Naive B cell (primary cell): ENCODE data around the gene MEN1. TPM values are rescaled to one million over a fixed set of nuclear protein-coding genes. Genes with fewer than 3 reads are reported as not detected.
A peak's percentile ranks its signal among the peaks of the same experiment; 100 is the strongest.
"Not testable (repeated sequence)": the region's sequence is repeated elsewhere in the genome, so short reads cannot be mapped to it uniquely, and the experiment has no call there.

Source experiments
- ATAC-seq, 2 donors: fragments of 150-1000 bp; cut with Tn5 transposase; 2 replicates each; pipeline ENCODE4 v1.10.0; 2021; ENCODE audit warnings: low read depth in 2 of 2, mild to moderate bottlenecking in 2 of 2, moderate library complexity in 2 of 2
- DNase-seq: peaks from one replicate; pipeline ENCODE4 v3.0.0; 2022
- H3K27ac Mint-ChIP-seq, 6 donors: one replicate each; pipeline ENCODE4 v1.8.0; 2020 to 2022; ENCODE audit warnings: mild to moderate bottlenecking in 6 of 6, mixed read lengths in 6 of 6, moderate library complexity in 5 of 6, inconsistent platforms in 2 of 6
- H3K27me3 Mint-ChIP-seq, 3 donors: one replicate each; pipeline ENCODE4 v1.8.0; 2021 to 2022; ENCODE audit warnings: mixed read lengths in 3 of 3, mild to moderate bottlenecking in 1 of 3
- H3K36me3 Mint-ChIP-seq, 2 donors: one replicate each; pipeline ENCODE4 v1.8.0; 2020 to 2022; ENCODE audit warnings: mixed read lengths in 2 of 2, inconsistent platforms in 1 of 2, mild to moderate bottlenecking in 1 of 2
- H3K4me1 Mint-ChIP-seq, 3 donors: one replicate each; pipeline ENCODE4 v1.8.0; 2020 to 2022; ENCODE audit warnings: mixed read lengths in 3 of 3, inconsistent platforms in 1 of 3, mild to moderate bottlenecking in 1 of 3, moderate library complexity in 1 of 3
- H3K4me3 Mint-ChIP-seq, 8 donors: one replicate each; pipeline ENCODE4 v1.8.0; 2020 to 2022; ENCODE audit warnings: mild to moderate bottlenecking in 8 of 8, mixed read lengths in 8 of 8, moderate library complexity in 8 of 8, inconsistent platforms in 2 of 8
- H3K9me3 Mint-ChIP-seq, 7 donors: one replicate each; pipeline ENCODE4 v1.8.0; 2020 to 2022; ENCODE audit warnings: mixed read lengths in 7 of 7, mild to moderate bottlenecking in 5 of 7, inconsistent platforms in 2 of 7, moderate library complexity in 1 of 7
- polyA plus RNA-seq, 6 donors: library from polyadenylated mRNA; unstranded; fragments of 300-500 nt; fragmentation: Illumina TruSeq; gene quantifications; one replicate each; pipeline ENCODE4 v1.2.3, GENCODE V29; 2021; ENCODE audit warnings: low read depth in 6 of 6

Gene MEN1
- polyA plus RNA-seq, 6 donors from 2014 or later, result 12.3 to 49.5 (median 27.4) TPM

GRCh38 chr11:64851831-64852351 is 41.5 kb upstream of the MEN1 start:
- Mint-ChIP-seq H3K36me3 (peaks cover 0 to 8% of the 10 kb centered on the region in 2 donors), H3K4me1 (peaks cover 67 to 96% (median 94%) of the 10 kb centered on the region in 3 donors), H3K4me3 (peak overlapping the region; percentile 66 to 93 (median 83)), H3K27me3 (no peaks in the 10 kb centered on the region), H3K27ac (peak overlapping the region; percentile 98 to 100 (median 99)), H3K9me3 (no peaks in the 10 kb centered on the region)
- ATAC-seq, result peak; percentile 54 to 55
- DNase-seq, result peak; percentile 85

- ATAC-seq (peak; percentile 71 to 72), DNase-seq (peak; percentile 93)
- Mint-ChIP-seq H3K27ac (peak overlapping the region; percentile 98 to 100 (median 99)), H3K27me3 (no peaks in the 10 kb centered on the region), H3K9me3 (no peaks in the 10 kb centered on the region), H3K4me1 (peaks cover 63 to 89% (median 89%) of the 10 kb centered on the region in 3 donors), H3K36me3 (peaks cover 0 to 8% of the 10 kb centered on the region in 2 donors), H3K4me3 (peak overlapping the region; percentile 66 to 93 (median 83))
These were observed 40.7 kb upstream of the MEN1 start for GRCh38 chr11:64850979-64851567.

GRCh38 chr11:64849598-64850356 is 39.4 kb upstream of the MEN1 start:
- Mint-ChIP-seq H3K27ac (peak overlapping the region; percentile 77 to 100 (median 97)), H3K4me3 (peak overlapping the region; percentile 21 to 93 (median 55)), H3K27me3 (no peaks in the 10 kb centered on the region), H3K4me1 (peaks cover 55 to 83% (median 82%) of the 10 kb centered on the region in 3 donors), H3K36me3 (peaks cover 0 to 8% of the 10 kb centered on the region in 2 donors), H3K9me3 (no peaks in the 10 kb centered on the region)
- DNase-seq, result no peak
- no peak for ATAC-seq

DNA sequence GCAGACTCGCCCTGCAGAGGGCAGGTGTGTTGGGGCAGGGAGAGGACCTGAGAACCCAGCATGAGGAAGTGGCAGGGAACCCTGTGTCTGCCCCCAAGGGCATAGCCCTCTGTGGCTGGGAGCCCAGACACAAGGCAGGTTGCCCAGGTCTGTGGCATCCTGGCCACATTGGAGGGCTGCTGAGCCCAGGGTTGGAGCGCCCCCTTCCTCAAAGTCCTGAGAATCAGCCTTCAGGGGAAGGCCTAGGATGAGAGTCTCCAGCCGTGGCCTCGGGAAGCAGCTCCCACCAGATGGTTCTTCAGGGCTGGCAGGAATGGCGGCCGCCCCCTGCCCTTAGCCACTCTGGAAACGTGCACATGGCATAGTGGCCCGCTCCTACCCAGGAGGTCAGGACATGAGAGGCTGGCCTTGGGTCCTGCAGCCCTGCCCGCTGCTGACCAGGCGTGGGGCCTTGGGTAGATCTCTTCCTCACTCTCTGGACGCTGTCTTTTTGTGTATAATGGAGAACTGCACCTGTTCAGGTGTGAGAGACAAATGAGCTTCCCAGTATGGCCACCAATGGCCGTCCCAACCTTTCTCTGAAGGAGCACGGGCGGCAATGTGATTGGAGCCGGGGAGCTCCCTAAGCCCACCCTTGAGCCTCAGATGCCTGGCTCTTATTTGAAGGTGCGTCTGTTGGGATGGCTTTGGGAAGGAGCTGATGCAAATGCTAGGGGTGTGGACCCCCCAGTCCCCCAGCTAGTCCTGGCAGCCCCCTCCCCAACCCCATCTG is 38.7 kb upstream of the MEN1 start:
- DNase-seq (peak; percentile 79), ATAC-seq (peak; percentile 15 to 20)
- peak overlapping the region; percentile 21 to 82 (median 73) for H3K4me3 Mint-ChIP-seq
- peaks cover 0 to 8% of the 10 kb centered on the region in 2 donors for H3K36me3 Mint-ChIP-seq
- H3K27me3 Mint-ChIP-seq, result no peaks in the 10 kb centered on the region
- no peaks in the 10 kb centered on the region for H3K9me3 Mint-ChIP-seq
- peaks cover 53 to 78% (median 77%) of the 10 kb centered on the region in 3 donors for H3K4me1 Mint-ChIP-seq
- H3K27ac Mint-ChIP-seq, result peak overlapping the region; percentile 90 to 99 (median 94)

DNA sequence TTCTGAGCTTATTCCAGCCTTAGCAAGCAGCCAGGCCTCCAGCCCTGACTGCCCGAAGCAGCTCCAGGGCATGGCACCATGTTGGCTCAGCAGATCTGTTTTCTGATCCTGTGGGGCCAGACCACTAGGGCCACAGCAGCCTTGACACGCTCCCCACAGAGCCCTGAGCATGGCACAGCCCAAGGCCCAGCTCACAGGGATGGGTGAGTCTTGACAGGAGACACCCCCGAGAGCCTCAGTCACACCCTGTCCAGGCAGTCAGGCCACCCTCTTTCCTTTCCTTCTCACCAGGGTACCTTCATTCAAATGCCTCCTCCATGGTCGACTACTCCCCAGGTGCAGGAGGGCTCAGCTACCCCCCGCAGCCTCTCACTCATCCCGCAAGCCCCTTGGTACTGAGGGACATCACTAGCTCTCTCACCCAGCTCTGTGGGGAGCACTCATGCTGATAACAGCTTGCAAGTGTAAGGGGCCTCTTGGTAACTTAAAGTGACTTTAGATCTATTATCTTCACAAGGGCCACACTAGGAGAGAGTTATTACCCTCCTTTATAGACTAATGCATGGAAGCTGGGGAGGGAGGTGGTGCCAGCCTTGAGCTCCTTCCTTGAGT is 38.0 kb upstream of the MEN1 start:
- no peaks in the 10 kb centered on the region for H3K27me3 Mint-ChIP-seq
- H3K27ac Mint-ChIP-seq, result peak overlapping the region; percentile 91 to 99 (median 96)
- no peak for DNase-seq
- peaks cover 0 to 5% of the 10 kb centered on the region in 2 donors for H3K36me3 Mint-ChIP-seq
- no peak for ATAC-seq
- peaks cover 55 to 77% (median 76%) of the 10 kb centered on the region in 3 donors for H3K4me1 Mint-ChIP-seq
- H3K9me3 Mint-ChIP-seq, result no peaks in the 10 kb centered on the region
- peak overlapping the region; percentile 21 to 82 (median 73) for H3K4me3 Mint-ChIP-seq

- Mint-ChIP-seq H3K27me3 (no peaks in the 10 kb centered on the region), H3K27ac (peak overlapping the region; percentile 64 to 91 (median 77)), H3K4me3 (peak overlapping the region in 7 of 8 donors; percentile 32 to 79 (median 62)), H3K36me3 (no peaks in the 10 kb centered on the region), H3K9me3 (no peaks in the 10 kb centered on the region), H3K4me1 (peaks cover 50 to 71% (median 67%) of the 10 kb centered on the region in 3 donors)
- peak; percentile 87 for DNase-seq
- peak; percentile 8 to 18 for ATAC-seq
These were observed 36.8 kb upstream of the MEN1 start for GRCh38 chr11:64846998-64847666.

DNA sequence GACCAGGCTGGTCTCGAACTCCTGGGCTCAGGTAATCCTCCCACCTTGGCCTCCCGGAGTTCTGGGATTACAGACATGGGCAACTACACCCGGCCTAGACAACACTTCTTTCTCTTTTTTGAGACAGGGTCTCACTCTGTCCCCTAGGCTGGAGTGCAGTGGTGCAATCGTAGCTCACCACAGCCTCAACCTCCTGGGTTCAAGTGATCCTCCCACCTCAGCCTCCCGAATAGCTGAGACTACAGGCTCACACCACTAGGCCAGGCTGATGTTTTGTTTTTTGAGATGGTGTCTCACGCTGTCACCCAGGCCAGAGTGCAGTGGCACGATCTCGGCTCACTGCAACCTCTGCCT is 35.4 kb upstream of the MEN1 start:
- not testable (repeated sequence) for H3K9me3 Mint-ChIP-seq, DNase-seq, ATAC-seq, H3K27me3 Mint-ChIP-seq, H3K36me3 Mint-ChIP-seq
- Mint-ChIP-seq H3K4me3 (peak overlapping the region; percentile 12 to 86 (median 74)), H3K4me1 (peaks cover 37 to 57% (median 53%) of the 10 kb centered on the region in 3 donors), H3K27ac (peak overlapping the region in 2 of 6 donors; percentile 20 to 89)

DNA sequence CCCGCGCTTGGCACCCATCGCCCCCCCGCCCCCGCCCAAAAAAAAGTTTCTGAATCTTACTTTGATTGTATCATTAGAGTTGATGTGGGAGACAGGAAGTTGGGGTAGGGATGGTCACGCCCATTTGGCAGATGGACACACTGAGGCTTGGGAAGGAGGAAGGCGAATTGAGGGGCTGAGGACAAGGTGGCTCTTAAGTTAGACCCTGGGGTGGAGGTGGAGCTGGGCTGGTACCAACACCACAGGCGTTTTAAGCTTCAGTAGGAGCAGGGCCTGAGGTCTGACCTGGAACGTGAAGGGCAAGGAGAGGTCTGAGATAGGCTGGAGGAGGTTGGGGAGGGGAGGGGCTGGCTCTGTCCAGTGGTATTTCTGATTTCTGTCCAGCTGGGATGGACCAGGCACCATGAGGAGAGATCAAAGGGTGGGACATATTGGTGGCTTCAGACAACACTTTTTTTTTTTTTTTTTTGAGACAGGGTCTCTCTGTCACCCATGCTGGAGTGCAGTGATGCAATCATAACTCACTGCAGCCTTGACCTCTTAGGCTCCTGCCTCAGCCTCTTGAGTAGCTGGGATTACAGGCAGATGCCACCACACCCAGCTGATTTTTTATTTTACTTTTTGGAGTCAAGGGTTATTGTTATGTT is 34.9 kb upstream of the MEN1 start:
- Mint-ChIP-seq H3K27me3 (no peaks in the 10 kb centered on the region), H3K27ac (peak overlapping the region in 5 of 6 donors; percentile 4 to 96 (median 89)), H3K9me3 (no peaks in the 10 kb centered on the region), H3K36me3 (no peaks in the 10 kb centered on the region), H3K4me3 (peak overlapping the region; percentile 50 to 89 (median 80)), H3K4me1 (peaks cover 36 to 52% (median 49%) of the 10 kb centered on the region in 3 donors)
- ATAC-seq (no peak), DNase-seq (no peak)

DNA sequence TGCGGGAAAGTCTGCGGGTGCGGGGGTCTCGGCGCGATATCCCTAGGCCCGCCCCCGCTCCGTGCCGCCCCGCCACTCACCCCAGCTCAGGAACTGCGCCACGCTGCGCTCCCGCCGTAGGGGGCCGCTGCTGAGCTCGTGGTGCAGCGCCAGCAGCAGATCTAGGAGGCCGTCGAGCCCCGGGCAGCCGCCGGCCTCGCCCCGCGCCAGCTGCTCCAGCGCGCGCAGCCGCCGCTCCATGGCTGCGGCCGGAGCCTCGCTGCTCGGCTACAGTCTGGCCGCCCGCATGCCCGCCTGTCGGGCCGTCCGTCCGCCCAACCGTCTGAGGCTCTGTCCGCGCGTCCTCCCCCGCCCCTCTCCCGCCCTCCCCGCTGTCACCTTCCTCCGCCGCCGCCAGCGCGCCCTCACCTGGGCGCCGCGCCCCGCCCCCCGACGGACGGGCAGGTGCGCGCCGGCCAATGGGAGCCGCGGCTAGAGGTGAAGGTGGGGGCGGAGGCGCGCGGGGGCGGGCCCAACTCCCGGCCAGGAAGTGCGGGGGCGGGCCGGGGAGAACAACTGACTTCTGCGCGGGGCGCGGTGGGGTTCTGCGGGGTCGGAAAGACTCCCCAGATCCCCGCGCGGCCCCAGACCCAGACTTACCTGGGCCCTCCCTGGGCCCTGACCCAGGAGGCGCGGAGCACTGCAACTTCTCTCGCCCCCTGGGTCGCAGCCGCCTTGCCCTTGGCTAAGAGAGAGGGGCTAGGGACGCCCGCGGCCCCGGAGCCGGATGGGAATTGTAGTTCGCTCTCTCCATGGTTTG is 34.2 kb upstream of the MEN1 start, which contains the start of gene CDC42BPG:
Gene CDC42BPG (minus strand): TSS at position 324 of the 799 bp plus-strand sequence. CDS start 84 bp downstream, at position 240.
- Mint-ChIP-seq H3K4me1 (peaks cover 36 to 48% (median 41%) of the 10 kb centered on the region in 3 donors), H3K9me3 (no peaks in the 10 kb centered on the region), H3K27ac (peak within 1 kb of the TSS; percentile 76 to 96 (median 90)), H3K27me3 (no peaks in the 10 kb centered on the region), H3K36me3 (peaks cover 0 to 3% of the 10 kb centered on the region in 2 donors), H3K4me3 (peak within 1 kb of the TSS; percentile 73 to 92 (median 86))
- DNase-seq, result peak; percentile 76
- peak; percentile 70 to 71 for ATAC-seq

DNA sequence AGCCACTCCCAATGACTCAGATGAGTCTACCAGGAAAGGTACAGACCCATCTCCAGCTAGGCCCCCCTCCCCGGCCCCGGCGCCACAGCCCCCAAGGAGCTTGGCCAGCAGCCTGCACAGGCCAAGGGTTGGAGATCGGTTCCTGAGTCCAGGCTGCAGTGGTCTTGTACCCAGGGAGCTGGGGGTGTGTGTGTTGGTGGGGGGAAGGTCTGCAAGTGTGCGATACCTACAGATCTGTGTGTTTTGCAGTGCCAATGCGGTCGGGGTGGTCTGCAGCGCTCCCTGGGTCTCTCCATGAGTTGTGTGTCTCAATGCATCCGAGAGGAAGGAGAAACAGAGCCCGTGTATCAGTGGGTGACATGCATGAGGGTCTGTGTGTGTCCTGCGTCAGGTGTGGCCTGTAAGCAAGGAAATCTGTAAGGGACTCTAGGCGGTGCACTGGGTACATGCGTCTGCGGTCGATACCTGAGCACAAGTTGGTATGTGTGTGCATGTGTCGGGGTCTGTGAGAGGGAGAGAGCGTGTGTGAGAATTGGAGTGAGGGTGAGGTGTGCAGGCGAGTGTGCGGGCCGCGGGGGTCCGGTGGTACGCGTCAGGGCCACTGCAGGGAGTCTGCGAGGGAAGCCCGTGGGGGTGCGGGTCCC is 33.5 kb upstream of the MEN1 start:
- H3K36me3 Mint-ChIP-seq, result peaks cover 0 to 7% of the 10 kb centered on the region in 2 donors
- no peak for ATAC-seq
- H3K9me3 Mint-ChIP-seq, result no peaks in the 10 kb centered on the region
- peak overlapping the region; percentile 73 to 92 (median 86) for H3K4me3 Mint-ChIP-seq
- peaks cover 30 to 44% (median 34%) of the 10 kb centered on the region in 3 donors for H3K4me1 Mint-ChIP-seq
- no peaks in the 10 kb centered on the region for H3K27me3 Mint-ChIP-seq
- H3K27ac Mint-ChIP-seq, result peak overlapping the region in 4 of 6 donors; percentile 13 to 94 (median 83)
- DNase-seq, result no peak
